Measurements from ENCODE around the gene IL34.

Gene IL34

DNA sequence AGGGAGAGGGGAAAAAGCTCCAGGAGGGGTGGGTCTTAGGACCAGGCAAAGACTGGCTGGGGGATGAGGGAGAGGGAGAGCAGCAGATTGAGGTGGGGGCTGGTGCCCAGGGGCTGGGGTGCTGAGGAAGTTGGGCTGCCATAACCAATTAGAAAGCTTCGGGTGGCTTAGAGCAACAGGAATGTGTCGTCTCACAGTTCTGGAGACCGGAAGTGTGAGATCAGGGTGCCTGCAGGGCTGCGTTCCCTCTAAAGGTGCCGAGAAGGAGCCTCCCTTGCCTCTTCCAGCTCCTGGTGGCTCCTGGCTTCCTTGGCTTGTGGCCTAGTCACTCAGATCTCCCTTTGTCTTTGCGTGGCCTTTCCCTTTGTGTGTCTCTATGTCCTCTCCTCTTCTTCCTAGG lies 2.2 kb downstream of the IL34 start:
- H3K4me3 ChIP-seq (ENCODE audit: low read depth in 1 of 2, low read length in 2 of 2), result no peak overlapping the region

DNA sequence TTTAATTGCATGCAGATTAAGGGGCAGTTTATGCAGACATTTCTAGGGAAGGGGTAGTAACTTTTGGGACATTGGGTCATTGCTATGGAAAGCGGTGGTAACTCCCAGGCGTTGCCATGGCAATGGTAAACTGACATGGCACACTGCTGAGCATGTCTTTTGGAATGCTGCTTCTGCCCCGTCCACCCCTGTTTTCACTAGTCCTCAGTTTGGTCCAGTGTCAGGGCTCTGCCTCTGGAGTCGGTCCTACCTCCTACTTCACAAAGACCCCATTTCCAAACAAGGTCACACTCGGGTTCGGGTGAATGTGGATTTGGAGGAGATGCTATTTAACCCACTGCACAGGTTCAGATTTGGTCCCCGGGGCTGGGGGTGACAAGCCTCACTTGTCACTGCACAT lies 2.9 kb downstream of the IL34 start:
- no peak overlapping the region for H3K4me2 ChIP-seq (ENCODE audit: insufficient read depth, low read length)
- H3K36me3 ChIP-seq (ENCODE audit: insufficient read depth, low read length), result no peaks in the 10 kb centered on the region
- H3K27me3 ChIP-seq (ENCODE audit: insufficient read depth, low read length, poor library complexity), result peaks cover 4% of the 10 kb centered on the region
- H4K20me1 ChIP-seq (ENCODE audit: insufficient read depth, low read length), result no peaks in the 10 kb centered on the region
- H3K9ac ChIP-seq (ENCODE audit: low read depth, low read length), result no peak overlapping the region
- no peak for TF ChIP-seq EZH2 (IDR thresholded peaks at IDR 0.05; ENCODE audit: borderline replicate concordance, low read depth, low read length, severe bottlenecking)
- TF ChIP-seq, protein P1, sequence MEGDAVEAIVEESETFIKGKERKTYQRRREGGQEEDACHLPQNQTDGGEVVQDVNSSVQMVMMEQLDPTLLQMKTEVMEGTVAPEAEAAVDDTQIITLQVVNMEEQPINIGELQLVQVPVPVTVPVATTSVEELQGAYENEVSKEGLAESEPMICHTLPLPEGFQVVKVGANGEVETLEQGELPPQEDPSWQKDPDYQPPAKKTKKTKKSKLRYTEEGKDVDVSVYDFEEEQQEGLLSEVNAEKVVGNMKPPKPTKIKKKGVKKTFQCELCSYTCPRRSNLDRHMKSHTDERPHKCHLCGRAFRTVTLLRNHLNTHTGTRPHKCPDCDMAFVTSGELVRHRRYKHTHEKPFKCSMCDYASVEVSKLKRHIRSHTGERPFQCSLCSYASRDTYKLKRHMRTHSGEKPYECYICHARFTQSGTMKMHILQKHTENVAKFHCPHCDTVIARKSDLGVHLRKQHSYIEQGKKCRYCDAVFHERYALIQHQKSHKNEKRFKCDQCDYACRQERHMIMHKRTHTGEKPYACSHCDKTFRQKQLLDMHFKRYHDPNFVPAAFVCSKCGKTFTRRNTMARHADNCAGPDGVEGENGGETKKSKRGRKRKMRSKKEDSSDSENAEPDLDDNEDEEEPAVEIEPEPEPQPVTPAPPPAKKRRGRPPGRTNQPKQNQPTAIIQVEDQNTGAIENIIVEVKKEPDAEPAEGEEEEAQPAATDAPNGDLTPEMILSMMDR (IDR thresholded peaks at IDR 0.05; ENCODE audit: borderline replicate concordance, extremely low read depth, low read length, poor library complexity, severe bottlenecking), result no peak
- H2AFZ ChIP-seq (ENCODE audit: low read depth, low read length), result no peak overlapping the region
- no peaks in the 10 kb centered on the region for H3K79me2 ChIP-seq (ENCODE audit: insufficient read depth, low read length)
- DNase-seq, result no peak
- no peaks in the 10 kb centered on the region for H3K9me3 ChIP-seq (ENCODE audit: insufficient read depth, low read length, severe bottlenecking)
- no peak overlapping the region for H3K27ac ChIP-seq (ENCODE audit: low read length)
- H3K4me3 ChIP-seq (ENCODE audit: low read depth in 1 of 2, low read length in 2 of 2), result no peak overlapping the region
- H3K4me1 ChIP-seq (ENCODE audit: insufficient read depth, low read length), result peaks cover 6% of the 10 kb centered on the region
- ATAC-seq (ENCODE audit: insufficient read depth, low read depth), result no peak

More for the DNA sequence above, 2.2 kb downstream of the IL34 start:
- no peak overlapping the region for H3K9ac ChIP-seq (ENCODE audit: low read depth, low read length)
- H3K9me3 ChIP-seq (ENCODE audit: insufficient read depth, low read length, severe bottlenecking), result no peaks in the 10 kb centered on the region
- ATAC-seq (ENCODE audit: insufficient read depth, low read depth) (no peak), DNase-seq (no peak)
- no peak overlapping the region for H3K27ac ChIP-seq (ENCODE audit: low read length)
- no peaks in the 10 kb centered on the region for H3K4me1 ChIP-seq (ENCODE audit: insufficient read depth, low read length)
- H2AFZ ChIP-seq (ENCODE audit: low read depth, low read length), result no peak overlapping the region
- H3K36me3 ChIP-seq (ENCODE audit: insufficient read depth, low read length), result no peaks in the 10 kb centered on the region
- no peaks in the 10 kb centered on the region for H4K20me1 ChIP-seq (ENCODE audit: insufficient read depth, low read length)
- H3K27me3 ChIP-seq (ENCODE audit: insufficient read depth, low read length, poor library complexity), result peaks cover 4% of the 10 kb centered on the region
- TF ChIP-seq EZH2 (IDR thresholded peaks at IDR 0.05; ENCODE audit: borderline replicate concordance, low read depth, low read length, severe bottlenecking), result no peak
- TF ChIP-seq, protein P1 (IDR thresholded peaks at IDR 0.05; ENCODE audit: borderline replicate concordance, extremely low read depth, low read length, poor library complexity, severe bottlenecking), result no peak
- no peak overlapping the region for H3K4me2 ChIP-seq (ENCODE audit: insufficient read depth, low read length)
- H3K79me2 ChIP-seq (ENCODE audit: insufficient read depth, low read length), result no peaks in the 10 kb centered on the region

GRCh38 chr16:70650216-70650615 lies 3.9 kb downstream of the IL34 start:
- DNase-seq, result no peak
- H4K20me1 ChIP-seq (ENCODE audit: insufficient read depth, low read length), result no peaks in the 10 kb centered on the region

More at GRCh38 chr16:70650216-70650615, 3.9 kb downstream of the IL34 start:
- Histone ChIP-seq H3K4me2 (ENCODE audit: insufficient read depth, low read length) (no peak overlapping the region), H2AFZ (ENCODE audit: low read depth, low read length) (no peak overlapping the region), H3K4me3 (ENCODE audit: low read depth in 1 of 2, low read length in 2 of 2) (no peak overlapping the region), H3K27ac (ENCODE audit: low read length) (no peak overlapping the region), H3K27me3 (ENCODE audit: insufficient read depth, low read length, poor library complexity) (peaks cover 3% of the 10 kb centered on the region), H3K9ac (ENCODE audit: low read depth, low read length) (no peak overlapping the region), H3K79me2 (ENCODE audit: insufficient read depth, low read length) (no peaks in the 10 kb centered on the region), H3K36me3 (ENCODE audit: insufficient read depth, low read length) (no peaks in the 10 kb centered on the region), H3K4me1 (ENCODE audit: insufficient read depth, low read length) (peaks cover 6% of the 10 kb centered on the region), H3K9me3 (ENCODE audit: insufficient read depth, low read length, severe bottlenecking) (no peaks in the 10 kb centered on the region)
- ATAC-seq (ENCODE audit: insufficient read depth, low read depth), result no peak
- TF ChIP-seq, protein P1 (IDR thresholded peaks at IDR 0.05; ENCODE audit: borderline replicate concordance, extremely low read depth, low read length, poor library complexity, severe bottlenecking), result no peak
- no peak for TF ChIP-seq EZH2 (IDR thresholded peaks at IDR 0.05; ENCODE audit: borderline replicate concordance, low read depth, low read length, severe bottlenecking)
